ENCODE measurements around the gene INTS12.

Gene INTS12

GRCh38 chr4:105686571-105686970 lies 21.9 kb downstream of the INTS12 start (continued):
- TF ChIP-seq TSHZ2 (CRISPR knock-in tag; IDR thresholded peaks at IDR 0.05): no peak
- no peak for TF ChIP-seq PATZ1 (CRISPR knock-in tag; IDR thresholded peaks at IDR 0.05; ENCODE audit: borderline replicate concordance)

DNA sequence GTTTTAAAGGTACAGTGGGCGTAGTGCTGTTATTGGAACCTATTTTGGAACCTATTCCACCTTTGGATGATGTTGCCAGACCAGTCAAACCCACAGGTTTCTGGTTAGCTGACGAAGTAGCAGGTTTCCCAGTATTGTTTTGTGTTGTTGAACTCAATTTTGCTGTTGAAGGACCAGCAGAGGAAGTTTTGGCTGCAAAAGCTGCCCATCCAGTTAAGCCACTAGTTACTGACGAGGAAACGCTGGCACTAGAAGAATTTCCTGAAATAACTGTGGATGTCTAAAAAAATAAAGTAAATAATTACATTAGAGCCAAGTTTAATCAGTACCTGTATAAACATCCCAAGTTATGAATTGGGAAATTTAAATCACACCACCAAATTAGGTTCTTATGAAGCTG lies 25.5 kb downstream of the INTS12 start:
- no peak for ATAC-seq

GRCh38 chr4:105679186-105679585 lies 29.3 kb downstream of the INTS12 start:
- peak; percentile 84 for ATAC-seq

More for the DNA sequence above, 25.5 kb downstream of the INTS12 start:
- TF ChIP-seq ESRRG (CRISPR knock-in tag; IDR thresholded peaks at IDR 0.05) (no peak), ZNF70 (CRISPR knock-in tag; IDR thresholded peaks at IDR 0.05) (no peak), ZC3H10 (CRISPR knock-in tag; IDR thresholded peaks at IDR 0.05) (no peak), ZNF565 (CRISPR knock-in tag; conservative IDR thresholded peaks at IDR 0.05; ENCODE audit: low read depth) (no peak), TOX (CRISPR knock-in tag; IDR thresholded peaks at IDR 0.05; ENCODE audit: borderline replicate concordance) (no peak), ZFP3 (CRISPR knock-in tag; IDR thresholded peaks at IDR 0.05) (no peak)
- TF ChIP-seq, protein P1, sequence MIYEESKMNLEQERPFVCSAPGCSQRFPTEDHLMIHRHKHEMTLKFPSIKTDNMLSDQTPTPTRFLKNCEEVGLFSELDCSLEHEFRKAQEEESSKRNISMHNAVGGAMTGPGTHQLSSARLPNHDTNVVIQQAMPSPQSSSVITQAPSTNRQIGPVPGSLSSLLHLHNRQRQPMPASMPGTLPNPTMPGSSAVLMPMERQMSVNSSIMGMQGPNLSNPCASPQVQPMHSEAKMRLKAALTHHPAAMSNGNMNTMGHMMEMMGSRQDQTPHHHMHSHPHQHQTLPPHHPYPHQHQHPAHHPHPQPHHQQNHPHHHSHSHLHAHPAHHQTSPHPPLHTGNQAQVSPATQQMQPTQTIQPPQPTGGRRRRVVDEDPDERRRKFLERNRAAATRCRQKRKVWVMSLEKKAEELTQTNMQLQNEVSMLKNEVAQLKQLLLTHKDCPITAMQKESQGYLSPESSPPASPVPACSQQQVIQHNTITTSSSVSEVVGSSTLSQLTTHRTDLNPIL (CRISPR knock-in tag; IDR thresholded peaks at IDR 0.05; ENCODE audit: low read depth): no peak

DNA sequence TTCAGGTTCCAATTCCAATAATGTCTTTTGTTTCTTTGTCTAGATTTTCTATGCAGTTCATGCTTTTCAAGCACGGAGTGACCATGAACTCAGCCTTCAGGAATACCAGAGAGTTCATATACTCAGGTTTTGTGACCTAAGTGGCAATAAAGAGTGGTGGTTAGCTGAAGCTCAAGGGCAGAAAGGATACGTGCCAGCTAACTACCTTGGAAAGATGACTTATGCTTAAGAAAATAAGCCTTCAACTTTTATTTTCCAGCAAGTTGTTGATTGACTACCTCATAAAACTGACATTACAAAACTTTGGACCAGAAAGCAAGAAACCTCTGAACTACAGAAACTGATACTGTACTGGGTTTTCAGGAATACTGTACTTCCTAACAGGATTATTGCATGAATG lies 30.8 kb downstream of the INTS12 start:
- no peak for ATAC-seq
- no peak for TF ChIP-seq ESRRG (CRISPR knock-in tag; IDR thresholded peaks at IDR 0.05)
- no peak for TF ChIP-seq ZNF8 (CRISPR knock-in tag; IDR thresholded peaks at IDR 0.05)
- no peak for TF ChIP-seq ZNF70 (CRISPR knock-in tag; IDR thresholded peaks at IDR 0.05)
- no peak for TF ChIP-seq TSHZ2 (CRISPR knock-in tag; IDR thresholded peaks at IDR 0.05)
- no peak for TF ChIP-seq SNAI2 (CRISPR knock-in tag; IDR thresholded peaks at IDR 0.05)
- TF ChIP-seq BACH2 (CRISPR knock-in tag; IDR thresholded peaks at IDR 0.05; ENCODE audit: borderline replicate concordance): no peak
- TF ChIP-seq RARB (CRISPR knock-in tag; IDR thresholded peaks at IDR 0.05): no peak
- no peak for TF ChIP-seq ZFP3 (CRISPR knock-in tag; IDR thresholded peaks at IDR 0.05)
- no peak for TF ChIP-seq ZNF565 (CRISPR knock-in tag; conservative IDR thresholded peaks at IDR 0.05; ENCODE audit: low read depth)

More at GRCh38 chr4:105679186-105679585, 29.3 kb downstream of the INTS12 start:
- no peak for TF ChIP-seq CSDC2 (CRISPR knock-in tag; IDR thresholded peaks at IDR 0.05)
- no peak for TF ChIP-seq ISL1 (CRISPR knock-in tag; IDR thresholded peaks at IDR 0.05)
- no peak for TF ChIP-seq ZFP3 (CRISPR knock-in tag; IDR thresholded peaks at IDR 0.05)
- no peak for TF ChIP-seq TOX (CRISPR knock-in tag; IDR thresholded peaks at IDR 0.05; ENCODE audit: borderline replicate concordance)
- TF ChIP-seq OSR1 (CRISPR knock-in tag; IDR thresholded peaks at IDR 0.05): no peak
- TF ChIP-seq PATZ1 (CRISPR knock-in tag; IDR thresholded peaks at IDR 0.05; ENCODE audit: borderline replicate concordance): no peak
- no peak for TF ChIP-seq RARB (CRISPR knock-in tag; IDR thresholded peaks at IDR 0.05)
- TF ChIP-seq ZNF70 (CRISPR knock-in tag; IDR thresholded peaks at IDR 0.05): no peak
- no peak for TF ChIP-seq SNAI2 (CRISPR knock-in tag; IDR thresholded peaks at IDR 0.05)
- TF ChIP-seq, protein P1 (CRISPR knock-in tag; IDR thresholded peaks at IDR 0.05; ENCODE audit: low read depth): no peak
- no peak for TF ChIP-seq ESRRG (CRISPR knock-in tag; IDR thresholded peaks at IDR 0.05)
- TF ChIP-seq ZFP30 (CRISPR knock-in tag; IDR thresholded peaks at IDR 0.05): no peak

Measured in SK-N-SH treated with all-trans-retinoic acid at 6 μM for 48 hours (cell line).